NCI-H1930 (cell line): Measurements from ENCODE around the gene METTL27.
"Not testable (repeated sequence)": the region's sequence is repeated elsewhere in the genome, so short reads cannot be mapped to it uniquely, and the experiment has no call there.

ENCODE experiments used
- DNase-seq, 2 experiments: peaks; one replicate each; lab custom pipeline; 2025; lab: John Stamatoyannopoulos, UW

Gene METTL27

GRCh38 chr7:73869011-73869798, 26.9 kb upstream of the METTL27 start:
- no peak for DNase-seq

- no peak for DNase-seq
Measured at GRCh38 chr7:73866446-73866767, 24.1 kb upstream of the METTL27 start.

- DNase-seq, result no peak
Measured at GRCh38 chr7:73865738-73866445, 23.6 kb upstream of the METTL27 start.

GRCh38 chr7:73864981-73865711, 22.8 kb upstream of the METTL27 start:
- DNase-seq, result no peak

- DNase-seq, result no peak
Measured at GRCh38 chr7:73861305-73861704, 19.0 kb upstream of the METTL27 start.

GRCh38 chr7:73860859-73861258, 18.5 kb upstream of the METTL27 start, which contains the start of gene TMEM270:
Gene TMEM270 (plus strand): TSS chr7:73861159. CDS start chr7:73861195, 36 bp downstream.
- DNase-seq, result no peak

- no peak for DNase-seq
Measured at GRCh38 chr7:73858807-73859206, 16.5 kb upstream of the METTL27 start.

DNA sequence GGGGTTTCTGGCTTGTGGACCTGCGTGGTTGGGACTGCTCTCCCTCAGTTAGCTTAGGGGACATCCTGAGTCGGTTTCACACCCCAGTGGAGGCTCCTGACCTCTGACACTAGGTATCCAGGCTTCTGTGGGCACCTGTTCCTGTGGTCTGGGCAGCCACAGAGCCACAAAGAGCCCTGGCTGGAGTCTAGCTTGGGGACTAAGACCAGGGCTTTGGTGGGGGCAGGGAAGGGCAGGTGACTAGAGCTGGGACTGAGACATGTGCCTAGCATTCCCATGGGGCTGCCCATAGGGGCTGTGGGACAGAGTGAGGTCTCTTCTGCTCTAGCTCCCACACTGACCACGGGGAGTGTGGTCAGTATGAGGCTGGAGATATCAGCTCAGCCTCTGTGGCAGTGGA, 14.6 kb upstream of the METTL27 start:
- DNase-seq, result no peak

- DNase-seq, result no peak
Measured at GRCh38 chr7:73852500-73852899, 10.2 kb upstream of the METTL27 start.

GRCh38 chr7:73851410-73852338, 9.4 kb upstream of the METTL27 start:
- no peak for DNase-seq

- no peak for DNase-seq
Measured at GRCh38 chr7:73850781-73851207, 8.5 kb upstream of the METTL27 start.

DNA sequence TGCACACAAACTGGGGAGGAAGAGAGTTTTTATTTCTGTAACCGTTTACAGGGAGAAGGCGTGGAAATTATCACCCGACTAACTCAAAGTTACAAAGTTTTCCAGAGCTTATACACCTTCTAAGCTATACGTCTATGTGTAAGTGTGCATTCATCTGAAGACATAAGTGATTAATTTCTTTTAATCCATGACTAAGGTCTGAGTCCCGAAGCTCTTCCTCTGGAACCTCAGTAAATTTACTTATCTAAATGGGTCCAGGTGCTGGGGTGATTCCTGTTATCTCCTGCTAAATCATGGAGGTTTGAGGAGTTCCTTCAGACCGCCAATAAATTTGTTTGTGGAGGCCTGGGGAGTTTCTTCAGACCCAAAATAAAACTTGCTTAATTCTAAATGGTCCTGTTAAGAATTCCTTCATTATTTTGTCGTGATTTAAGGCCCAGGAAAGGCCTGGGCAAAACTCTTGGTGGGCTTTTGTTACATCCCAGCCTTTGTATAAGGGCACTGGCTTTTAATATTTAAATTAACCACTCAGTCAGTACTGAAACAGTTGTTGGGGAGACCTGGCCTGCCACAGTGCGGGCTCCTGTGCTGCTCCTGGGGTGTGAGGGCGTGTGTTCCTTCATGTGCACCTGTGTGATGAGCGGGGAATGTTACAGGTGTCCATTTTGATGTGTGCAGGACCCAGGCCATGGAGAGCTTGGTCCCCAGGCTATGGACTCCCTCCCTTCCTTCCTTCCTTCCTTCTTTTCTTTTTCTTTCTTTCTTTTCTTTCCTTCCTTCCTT, 5.8 kb upstream of the METTL27 start:
- DNase-seq, result no peak

DNA sequence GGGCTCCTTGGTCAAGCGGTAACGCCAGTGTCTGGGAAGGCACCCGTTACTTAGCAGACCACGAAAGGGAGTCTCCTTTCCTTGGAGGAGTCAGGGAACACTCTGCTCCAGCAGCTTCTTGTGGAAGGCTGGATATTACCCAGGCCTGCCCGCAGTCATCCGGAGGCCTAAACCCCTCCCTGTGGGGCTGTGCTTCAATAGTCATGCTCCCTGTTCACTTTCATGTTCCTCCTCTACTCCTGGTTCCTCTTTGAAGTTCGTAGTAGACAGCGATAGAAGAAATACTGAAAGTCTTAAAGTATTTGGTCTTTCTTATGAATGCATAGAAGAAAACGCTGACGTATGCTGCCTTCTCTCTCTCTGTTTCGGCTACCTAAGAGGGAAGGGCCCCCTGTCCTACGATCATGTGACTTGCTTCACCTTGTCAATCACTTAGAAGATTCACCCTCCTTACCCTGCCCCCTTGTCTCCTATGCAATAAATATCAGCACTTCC, 3.4 kb upstream of the METTL27 start:
- DNase-seq, result not testable (repeated sequence)

DNA sequence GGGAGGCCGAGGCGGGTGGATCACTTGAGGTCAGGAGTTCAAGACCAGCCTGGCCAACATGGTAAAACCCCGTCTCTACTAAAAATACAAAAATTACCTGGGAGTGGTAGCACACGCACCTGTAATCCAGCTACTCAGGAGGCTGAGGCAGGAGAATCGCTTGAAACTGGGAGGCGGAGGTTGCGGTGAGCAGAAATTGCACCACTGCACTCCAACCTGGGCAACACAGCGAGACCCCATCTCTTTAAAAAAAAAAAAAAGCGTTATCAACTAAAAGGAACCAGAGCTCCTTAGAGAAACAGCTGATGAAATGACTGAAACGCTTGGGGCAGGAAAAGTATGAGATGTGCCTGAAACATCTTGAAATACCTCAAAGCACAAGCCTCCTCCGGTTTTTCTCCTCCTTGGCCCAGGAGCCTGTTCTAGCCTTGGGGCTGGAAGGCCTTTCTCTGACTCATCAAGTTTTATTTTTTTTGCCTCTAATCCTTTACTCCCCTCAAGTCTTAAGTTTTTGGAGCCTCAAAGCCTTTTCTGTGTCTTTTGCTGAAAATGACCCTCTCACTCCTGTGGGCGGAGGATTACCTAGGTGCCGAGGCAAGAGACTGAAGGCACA, 2.6 kb upstream of the METTL27 start:
- no peak for DNase-seq

- no peak for DNase-seq
Measured at GRCh38 chr7:73844131-73844547, 1.8 kb upstream of the METTL27 start.

DNA sequence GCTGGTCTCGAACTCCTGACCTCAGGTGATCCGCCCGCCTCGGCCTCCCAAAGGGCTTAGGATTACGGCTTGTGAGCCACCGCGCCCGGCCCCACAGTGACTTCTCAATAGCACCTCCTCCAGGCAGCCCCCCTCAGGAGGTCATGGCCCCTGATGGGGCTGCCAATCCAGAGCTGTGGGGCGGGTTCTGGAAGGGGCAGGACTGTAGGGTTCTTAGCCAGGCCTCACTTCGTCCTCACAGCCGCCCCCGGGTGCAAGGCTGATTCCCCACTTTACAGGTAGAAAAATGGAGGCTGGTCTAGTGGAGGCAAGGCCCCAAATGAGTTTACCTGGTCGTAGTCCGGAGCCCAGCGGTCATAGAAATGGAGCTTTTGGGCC, 638 bp downstream of the METTL27 start:
- no peak for DNase-seq

DNA sequence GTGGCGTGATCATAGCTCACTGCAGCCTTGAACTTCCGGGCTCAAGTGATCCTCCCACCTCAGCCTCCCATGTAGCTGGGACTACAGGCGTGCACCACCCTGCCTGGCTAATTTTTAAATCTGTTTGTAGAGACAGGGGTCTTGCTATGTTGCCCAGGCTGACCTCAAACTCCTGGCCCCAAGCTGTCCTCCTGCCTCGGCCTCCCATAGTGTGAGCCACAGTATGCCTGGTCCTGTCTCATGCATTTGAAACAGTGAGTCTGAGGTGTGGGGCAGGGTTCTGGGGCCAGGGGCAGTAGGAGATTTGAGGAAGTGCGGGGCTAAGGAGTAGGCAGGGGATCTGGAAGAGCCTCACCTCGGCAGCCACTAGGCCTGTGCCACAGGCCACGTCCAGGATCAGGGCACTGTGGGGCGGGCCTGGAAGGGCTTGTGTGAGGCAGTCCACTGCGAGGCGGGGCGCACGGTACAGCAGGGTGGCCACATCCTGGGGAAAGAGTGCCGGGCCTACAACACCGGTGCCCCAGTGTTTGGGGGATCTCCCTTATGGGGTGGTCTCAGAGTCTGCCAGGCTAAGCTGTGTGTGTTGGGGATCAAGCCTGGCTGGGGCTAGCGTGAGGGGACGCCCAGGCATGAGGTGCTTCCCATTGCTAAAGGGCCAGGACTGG, 1.5 kb downstream of the METTL27 start:
- DNase-seq, result no peak

- DNase-seq, result no peak
Measured at GRCh38 chr7:73839743-73840714, 2.3 kb downstream of the METTL27 start.

GRCh38 chr7:73839290-73839689, 3.0 kb downstream of the METTL27 start:
- DNase-seq, result no peak
